Neuronal stem cell (in vitro differentiated cells): ENCODE results near the gene PGLYRP3. TPM values are rescaled to one million over a fixed set of nuclear protein-coding genes. Genes with fewer than 3 reads are reported as not detected.

Experiments used
- DNase-seq: peaks from one replicate; pipeline ENCODE4 v3.0.0-alpha.2; 2013; ENCODE audit warnings: low spot score
- H2AFZ ChIP-seq: one replicate; pipeline ENCODE4 v1.6.1; 2013; ENCODE audit warnings: mild to moderate bottlenecking, low read length, inconsistent platforms
- H2AK5ac ChIP-seq: 2 replicates; pipeline ENCODE4 v1.6.1; 2013; ENCODE audit warnings: low read depth, mild to moderate bottlenecking, inconsistent platforms, low read length, moderate library complexity, mixed read lengths
- H2BK120ac ChIP-seq: 2 replicates; pipeline ENCODE4 v1.6.1; 2013; ENCODE audit warnings: low read depth, mild to moderate bottlenecking, inconsistent platforms, low read length, moderate library complexity, mixed read lengths
- H2BK12ac ChIP-seq: one replicate; pipeline ENCODE4 v1.6.1; 2013; ENCODE audit warnings: low read length, inconsistent platforms
- H2BK15ac ChIP-seq: 2 replicates; pipeline ENCODE4 v1.6.1; 2013; ENCODE audit warnings: mild to moderate bottlenecking, low read length, inconsistent platforms, mixed read lengths
- H2BK5ac ChIP-seq: one replicate; pipeline ENCODE4 v1.6.1; 2013; ENCODE audit warnings: inconsistent platforms, mild to moderate bottlenecking, low read length, moderate library complexity
- H3K14ac ChIP-seq: one replicate; pipeline ENCODE4 v1.6.1; 2013; ENCODE audit warnings: low read length, inconsistent platforms
- H3K18ac ChIP-seq: 2 replicates; pipeline ENCODE4 v1.6.1; 2013; ENCODE audit warnings: low read length, inconsistent platforms
- H3K23ac ChIP-seq: 2 replicates; pipeline ENCODE4 v1.6.1; 2013; ENCODE audit warnings: low read depth, mild to moderate bottlenecking, mixed read lengths, low read length, inconsistent platforms; ENCODE audit not compliant: poor library complexity
- H3K27ac ChIP-seq: replicated peaks from 3 replicates; pipeline ENCODE4 v1.5.1; 2013; ENCODE audit warnings: low read length, inconsistent platforms
- H3K27me3 ChIP-seq, 3 experiments: 2 replicates each; pipeline ENCODE4 v1.6.1; 2013; ENCODE audit warnings: low read length in 3 of 3, mild to moderate bottlenecking in 2 of 3, inconsistent platforms in 1 of 3, low read depth in 1 of 3, mixed read lengths in 1 of 3, moderate library complexity in 1 of 3; ENCODE audit not compliant: control insufficient read depth in 3 of 3, insufficient read depth in 3 of 3
- H3K36me3 ChIP-seq, 2 donors: replicated peaks in 1 of 2; 2 replicates each; pipeline ENCODE4 v1.6.1; 2013; ENCODE audit warnings: low read length in 2 of 2; ENCODE audit not compliant: control insufficient read depth in 2 of 2, insufficient read depth in 2 of 2
- H3K4ac ChIP-seq: 2 replicates; pipeline ENCODE4 v1.6.1; 2013; ENCODE audit warnings: inconsistent platforms, mild to moderate bottlenecking, low read length, moderate library complexity
- H3K4me1 ChIP-seq, 2 donors: 1 replicate in 1 of 2; 2 replicates in 1 of 2; pipeline ENCODE4 v1.6.1; 2013; ENCODE audit warnings: low read length in 2 of 2, low read depth in 1 of 2; ENCODE audit not compliant: control insufficient read depth in 2 of 2, insufficient read depth in 1 of 2
- H3K4me2 ChIP-seq: one replicate; pipeline ENCODE4 v1.6.1; 2013; ENCODE audit warnings: mild to moderate bottlenecking, low read length, inconsistent platforms; ENCODE audit not compliant: insufficient read depth, poor library complexity, severe bottlenecking
- H3K4me3 ChIP-seq, 2 donors: 2 replicates each; pipeline ENCODE4 v1.5.1; 2013; ENCODE audit warnings: low read length in 2 of 2, mild to moderate bottlenecking in 2 of 2, inconsistent platforms in 1 of 2, moderate library complexity in 1 of 2
- H3K79me1 ChIP-seq: one replicate; pipeline ENCODE4 v1.6.1; 2013; ENCODE audit warnings: low read depth, mild to moderate bottlenecking, inconsistent platforms, low read length, moderate library complexity
- H3K9ac ChIP-seq: one replicate; pipeline ENCODE4 v1.6.1; 2013; ENCODE audit warnings: mild to moderate bottlenecking, low read depth, low read length, inconsistent platforms; ENCODE audit not compliant: poor library complexity
- H3K9me3 ChIP-seq, 2 donors: replicated peaks in 1 of 2; 2 replicates each; pipeline versions ENCODE3 to v1.6.1; 2013; ENCODE audit warnings: low read length in 2 of 2, mild to moderate bottlenecking in 2 of 2, inconsistent platforms in 1 of 2, low read depth in 1 of 2, mixed read lengths in 1 of 2, moderate library complexity in 1 of 2; ENCODE audit not compliant: control insufficient read depth in 2 of 2, insufficient read depth in 1 of 2
- H4K8ac ChIP-seq: one replicate; pipeline ENCODE4 v1.6.1; 2013; ENCODE audit warnings: low read depth, mild to moderate bottlenecking, inconsistent platforms, low read length, moderate library complexity
- H4K91ac ChIP-seq: one replicate; pipeline ENCODE4 v1.6.1; 2013; ENCODE audit warnings: low read length, low read depth, mild to moderate bottlenecking, inconsistent platforms; ENCODE audit not compliant: poor library complexity
- WGBS, 2 donors: extraction: QIAGEN DNeasy Blood & Tissue Kit; methylation state at CpG; one replicate each; pipeline ENCODE4 v1.1.7; 2013; ENCODE audit warnings: missing lambda C conversion rate in 2 of 2, mixed read lengths in 1 of 2; ENCODE audit not compliant: insufficient read length in 2 of 2, insufficient replicate concordance in 1 of 2; ENCODE audit errors: extremely low coverage in 2 of 2; 5-methylcytosine and 5-hydroxymethylcytosine counted together
- small RNA-seq: library from polyadenylated mRNA; stranded (forward); fragments of <200 nt; extraction: miRNeasy Mini kit (QIAGEN cat#:217004); gene quantifications from one replicate; pipeline ENCODE3, GENCODE V24; 2013; ENCODE audit not compliant: insufficient read depth

Gene PGLYRP3

GRCh38 chr1:153248176-153248879 is 64.4 kb downstream of the PGLYRP3 start:
- Histone ChIP-seq H3K9ac (no peak overlapping the region), H3K27me3 (no peaks in the 10 kb centered on the region), H3K27ac (no peak overlapping the region), H2BK15ac (no peak overlapping the region), H2AFZ (no peak overlapping the region), H2AK5ac (no peak overlapping the region), H2BK5ac (no peak overlapping the region), H3K4me1 (peaks cover 0 to 4% of the 10 kb centered on the region in 2 donors), H2BK120ac (no peak overlapping the region), H3K79me1 (no peaks in the 10 kb centered on the region), H3K4ac (no peak overlapping the region), H3K36me3 (no peaks in the 10 kb centered on the region), H4K8ac (no peak overlapping the region), H3K18ac (no peak overlapping the region), H3K23ac (no peak overlapping the region), H3K14ac (no peak overlapping the region), H4K91ac (no peak overlapping the region), H3K9me3 (no peaks in the 10 kb centered on the region), H3K4me2 (no peak overlapping the region), H3K4me3 (no peak overlapping the region), H2BK12ac (no peak overlapping the region)
- no CpG with 5 or more reads among the region's 5 CpGs for WGBS, 2 donors
- no peak for DNase-seq

Small RNAs within 50 kb of the gene (small RNA-seq; reads per million reads assigned to genes)
- gene RNU6-160P, result not detected
